ENCODE results near the gene KIF4B.

Gene KIF4B

DNA sequence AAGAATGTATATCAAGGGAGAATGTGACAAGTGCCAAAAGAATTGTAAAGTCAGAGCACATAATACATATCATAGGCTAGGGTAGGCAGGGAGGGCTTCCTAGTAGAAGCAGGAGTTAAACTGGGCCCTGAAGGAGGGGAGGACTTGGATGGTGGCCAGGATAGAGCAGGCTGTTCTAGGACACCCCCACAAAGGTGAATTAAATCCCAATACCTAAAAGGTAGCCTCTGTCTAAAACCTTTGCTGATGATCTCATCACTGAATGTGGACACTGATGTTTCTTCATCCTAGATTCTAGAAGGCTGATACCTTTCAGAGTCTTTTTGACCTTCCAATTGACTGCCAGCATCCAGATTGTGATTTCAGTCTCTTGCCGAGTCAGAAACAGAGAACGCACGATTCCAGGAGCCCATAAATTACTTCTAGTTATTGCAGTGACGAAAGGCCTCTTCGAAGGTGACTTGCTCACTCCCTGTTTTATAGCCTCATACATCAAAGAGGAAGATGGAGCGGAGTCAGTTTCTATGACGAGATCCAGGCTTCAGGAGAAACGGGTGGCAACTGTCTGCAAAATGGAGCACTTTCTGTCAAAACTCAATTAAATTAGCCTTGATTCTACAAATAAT lies 43.2 kb downstream of the KIF4B start:
- no peak for DNase-seq

DNA sequence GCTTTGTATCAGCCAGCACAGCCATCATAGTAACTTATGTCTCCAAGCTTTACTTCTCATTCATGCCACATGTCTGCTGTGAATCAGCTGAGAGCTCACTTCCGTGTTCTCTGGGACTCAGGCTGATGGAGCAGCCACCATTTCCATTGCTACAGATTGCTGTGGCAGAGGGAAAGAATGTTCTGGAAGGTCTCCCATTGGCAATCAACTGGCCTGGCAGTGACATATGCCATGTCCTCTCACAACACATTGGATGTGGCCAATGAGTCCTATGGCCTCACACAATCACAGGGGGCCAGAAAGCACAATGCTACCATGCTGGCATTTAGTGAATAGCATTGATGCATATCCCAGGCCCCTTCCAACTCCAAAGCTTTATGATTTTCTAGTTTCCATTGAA lies 44.1 kb downstream of the KIF4B start:
- no peak for DNase-seq

DNA sequence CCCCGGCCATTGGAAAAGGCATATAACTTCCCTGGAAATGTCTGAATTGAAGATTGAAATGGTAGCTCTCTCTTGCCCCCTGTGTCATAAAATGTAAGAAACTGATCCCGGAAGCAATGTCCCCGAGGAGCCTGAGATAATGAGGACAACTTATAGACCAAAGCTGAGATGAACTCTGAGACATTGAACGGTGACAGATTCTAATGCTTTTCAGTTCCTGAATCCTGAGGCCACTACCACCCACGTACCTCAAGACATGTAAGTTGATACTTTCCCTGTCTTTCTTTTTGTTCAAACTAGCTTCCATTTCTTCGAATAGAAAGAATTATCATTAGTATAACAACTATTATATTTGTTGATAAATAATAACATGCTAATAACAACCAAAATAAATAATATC lies 51.0 kb downstream of the KIF4B start:
- no peak for DNase-seq

DNA sequence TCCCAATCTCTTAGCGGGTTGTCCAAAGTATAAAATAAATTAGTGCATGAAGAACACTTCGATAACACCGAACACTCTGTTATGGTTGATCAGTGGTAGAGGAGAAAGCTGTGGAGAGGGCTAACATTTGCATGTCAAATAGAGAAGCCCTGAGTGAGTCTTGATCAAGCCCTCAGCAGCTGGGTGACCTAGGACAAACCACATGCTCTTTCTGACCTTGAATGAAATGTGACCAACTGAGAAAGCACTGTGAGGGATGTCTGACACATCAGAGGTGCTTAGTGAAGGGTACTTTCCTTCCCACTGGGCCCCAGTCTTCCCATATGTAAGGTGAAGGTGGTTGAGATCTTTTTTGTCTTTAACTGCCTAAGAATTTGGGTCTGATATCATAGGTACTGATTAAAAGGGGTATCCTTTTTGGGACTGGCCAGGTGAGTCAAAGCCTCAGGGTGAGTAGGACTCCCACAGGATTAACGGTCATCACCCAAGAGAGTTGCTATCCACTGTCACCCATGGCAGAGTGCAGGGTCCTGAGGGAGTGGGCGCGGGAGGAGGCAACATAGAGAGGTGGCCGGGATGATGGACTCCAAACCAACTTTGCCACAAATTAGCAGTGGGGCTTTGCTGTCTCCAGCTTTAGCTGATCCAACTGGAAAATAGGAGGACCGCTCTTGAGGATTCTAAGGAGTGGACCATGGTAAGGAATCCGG lies 53.5 kb downstream of the KIF4B start:
- DNase-seq: no peak

All from activated T-cell treated with anti-CD3 and anti-CD28 coated beads for 4 hours (primary cell).